Left ventricle myocardium inferior (tissue), 1 donor: Measurements from ENCODE around the gene KLHL5. TPM values are rescaled to one million over a fixed set of nuclear protein-coding genes. Genes with fewer than 3 reads are reported as not detected.
A peak's percentile ranks its signal among the peaks of the same experiment; 100 is the strongest.

Experiments used
- DNase-seq: peaks from one replicate; pipeline ENCODE4 v3.0.0-alpha.2; 2020
- H3K27ac ChIP-seq: fragments of 200-600 bp; replicated peaks from 2 replicates; pipeline ENCODE4 v1.8.0; 2021
- H3K27me3 ChIP-seq: fragments of 200-600 bp; 2 replicates; pipeline ENCODE4 v1.8.0; 2021; ENCODE audit warnings: low read depth
- H3K36me3 ChIP-seq: fragments of 200-600 bp; 2 replicates; pipeline ENCODE4 v1.8.0; 2021
- H3K4me1 ChIP-seq: fragments of 200-600 bp; 2 replicates; pipeline ENCODE4 v1.8.0; 2021
- H3K4me3 ChIP-seq: fragments of 200-600 bp; 2 replicates; pipeline ENCODE4 v1.8.0; 2021; ENCODE audit warnings: mild to moderate bottlenecking, moderate library complexity
- H3K9me3 ChIP-seq: fragments of 200-600 bp; replicated peaks from 2 replicates; pipeline ENCODE4 v1.8.0; 2021
- intact Hi-C: fragments of 100-400 bp; cut with micrococcal nuclease; formaldehyde crosslinking; loops from one replicate; pipeline ENCODE4 v1.11.0; 2022
- total RNA-seq: library from RNA; stranded (reverse); fragmentation: NEBNext Ultra II Directional; extraction: Animal tissue kit (Norgen Biotek cat#: 25700); gene quantifications from one replicate; pipeline ENCODE4 v1.2.1, GENCODE V29; 2021
- TF ChIP-seq, protein P1 (sequence below): fragments of 200-600 bp; IDR thresholded peaks from 2 replicates; pipeline ENCODE4 v1.8.0; 2021; ENCODE audit warnings: antibody characterized with exemption, mild to moderate bottlenecking, borderline replicate concordance
- donor health status: DM: no; HTN: yes; CAD: no; lungs with severe emphysema.

KLHL5 gene
- total RNA-seq, 1 donor from 2014 or later = 11.2 TPM

DNA sequence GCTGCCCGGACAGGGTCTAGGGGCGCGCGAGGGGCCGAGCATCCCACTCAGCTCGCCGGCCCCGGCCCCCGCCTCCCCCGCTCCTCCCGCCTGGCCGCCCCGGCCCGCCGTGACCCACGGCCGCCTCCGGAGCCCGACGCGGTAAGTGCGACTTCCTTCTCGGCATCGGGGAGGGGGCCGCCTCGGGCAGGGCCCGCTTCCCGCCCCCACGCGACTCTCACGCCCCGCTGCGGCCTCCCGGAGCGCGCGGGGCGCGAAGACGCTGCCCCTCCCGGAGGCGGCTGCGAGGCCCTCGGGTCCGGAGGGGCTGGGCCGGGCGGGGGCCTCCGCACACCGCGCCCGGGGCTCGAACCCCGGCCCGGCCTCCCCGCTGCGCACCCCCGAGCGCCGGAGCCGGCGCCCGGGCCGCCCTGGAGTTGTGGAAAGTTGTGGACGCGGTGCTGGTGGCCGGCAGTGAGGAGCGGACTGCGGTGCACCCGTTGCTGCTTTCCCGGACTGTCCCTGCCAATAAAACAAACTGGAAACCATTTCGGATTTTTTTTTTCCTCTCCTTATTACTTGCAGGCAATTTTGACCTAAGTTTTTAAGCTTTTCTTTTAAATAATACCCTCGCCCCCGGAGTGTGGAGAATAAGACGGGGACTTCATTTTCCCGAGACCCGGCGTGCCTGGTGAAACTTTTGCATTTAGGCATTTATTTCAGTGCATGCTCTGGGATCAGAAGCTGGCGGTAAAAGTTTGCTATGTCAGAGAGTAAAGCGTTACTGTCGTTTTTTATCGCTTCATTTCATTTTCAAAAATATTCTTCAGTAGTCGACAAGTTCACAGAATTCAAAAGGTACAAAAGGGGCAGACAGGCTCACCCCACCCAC, 16.8 kb upstream of the KLHL5 start:
- H3K27me3 ChIP-seq = no peaks in the 10 kb centered on the region
- peak; percentile 29 for DNase-seq
- H3K27ac ChIP-seq = peak overlapping the region; percentile 95
- intact Hi-C loops = no loop called here
- TF ChIP-seq, protein P1, sequence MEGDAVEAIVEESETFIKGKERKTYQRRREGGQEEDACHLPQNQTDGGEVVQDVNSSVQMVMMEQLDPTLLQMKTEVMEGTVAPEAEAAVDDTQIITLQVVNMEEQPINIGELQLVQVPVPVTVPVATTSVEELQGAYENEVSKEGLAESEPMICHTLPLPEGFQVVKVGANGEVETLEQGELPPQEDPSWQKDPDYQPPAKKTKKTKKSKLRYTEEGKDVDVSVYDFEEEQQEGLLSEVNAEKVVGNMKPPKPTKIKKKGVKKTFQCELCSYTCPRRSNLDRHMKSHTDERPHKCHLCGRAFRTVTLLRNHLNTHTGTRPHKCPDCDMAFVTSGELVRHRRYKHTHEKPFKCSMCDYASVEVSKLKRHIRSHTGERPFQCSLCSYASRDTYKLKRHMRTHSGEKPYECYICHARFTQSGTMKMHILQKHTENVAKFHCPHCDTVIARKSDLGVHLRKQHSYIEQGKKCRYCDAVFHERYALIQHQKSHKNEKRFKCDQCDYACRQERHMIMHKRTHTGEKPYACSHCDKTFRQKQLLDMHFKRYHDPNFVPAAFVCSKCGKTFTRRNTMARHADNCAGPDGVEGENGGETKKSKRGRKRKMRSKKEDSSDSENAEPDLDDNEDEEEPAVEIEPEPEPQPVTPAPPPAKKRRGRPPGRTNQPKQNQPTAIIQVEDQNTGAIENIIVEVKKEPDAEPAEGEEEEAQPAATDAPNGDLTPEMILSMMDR = no peak
- H3K9me3 ChIP-seq = no peaks in the 10 kb centered on the region
- peak overlapping the region; percentile 88 for H3K4me3 ChIP-seq
- H3K36me3 ChIP-seq = no peaks in the 10 kb centered on the region
- H3K4me1 ChIP-seq = peaks cover 65% of the 10 kb centered on the region

DNA sequence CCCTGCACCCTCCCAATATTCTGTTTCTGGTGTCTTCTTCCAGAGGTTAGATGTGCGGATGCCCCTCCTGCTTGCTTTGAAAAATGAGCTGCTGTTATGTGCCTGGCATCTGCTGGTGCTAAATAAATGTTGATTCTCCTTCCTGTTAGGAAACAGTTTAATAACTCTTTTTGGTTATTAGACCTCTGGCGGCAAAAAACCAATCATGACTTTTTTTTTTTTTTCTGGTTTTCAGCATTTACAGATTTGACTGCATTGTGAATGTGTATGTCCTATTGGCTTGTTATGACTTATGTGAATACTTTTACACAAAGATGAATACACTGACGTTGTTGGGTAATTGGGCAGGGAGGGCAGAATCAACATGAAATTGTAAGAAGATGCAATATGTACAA, 16.2 kb upstream of the KLHL5 start:
- Histone ChIP-seq H3K27me3 (no peaks in the 10 kb centered on the region), H3K27ac (peak overlapping the region; percentile 95), H3K4me3 (peak overlapping the region; percentile 88), H3K36me3 (no peaks in the 10 kb centered on the region), H3K9me3 (no peaks in the 10 kb centered on the region), H3K4me1 (peaks cover 70% of the 10 kb centered on the region)
- DNase-seq = no peak
- intact Hi-C loops = no loop called here
- TF ChIP-seq, protein P1 = no peak

DNA sequence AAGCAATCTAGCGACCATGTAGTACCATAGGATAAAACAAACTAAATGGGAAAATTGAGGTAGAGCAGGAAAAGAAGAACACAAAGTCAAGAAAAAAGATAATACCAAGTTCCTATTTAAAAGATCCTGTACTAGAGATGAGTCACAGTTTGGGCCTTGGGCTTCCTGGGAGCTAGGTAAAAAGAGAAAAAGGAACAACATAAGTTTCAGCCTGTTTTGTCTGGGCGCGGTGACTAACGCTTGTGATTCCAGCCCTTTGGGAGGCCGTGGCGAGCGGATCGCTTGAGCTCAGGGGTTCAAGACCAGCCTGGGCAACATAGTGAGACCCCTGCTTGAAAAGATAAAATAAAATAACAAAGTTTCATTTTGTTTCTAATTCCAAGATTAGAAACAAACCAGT, 15.8 kb upstream of the KLHL5 start:
- no peaks in the 10 kb centered on the region for H3K36me3 ChIP-seq
- TF ChIP-seq, protein P1 = no peak
- DNase-seq = no peak
- H3K4me3 ChIP-seq = peak overlapping the region; percentile 88
- H3K4me1 ChIP-seq = peaks cover 74% of the 10 kb centered on the region
- no peaks in the 10 kb centered on the region for H3K9me3 ChIP-seq
- H3K27ac ChIP-seq = peak overlapping the region; percentile 95
- no peaks in the 10 kb centered on the region for H3K27me3 ChIP-seq
- intact Hi-C loops = no loop called here

DNA sequence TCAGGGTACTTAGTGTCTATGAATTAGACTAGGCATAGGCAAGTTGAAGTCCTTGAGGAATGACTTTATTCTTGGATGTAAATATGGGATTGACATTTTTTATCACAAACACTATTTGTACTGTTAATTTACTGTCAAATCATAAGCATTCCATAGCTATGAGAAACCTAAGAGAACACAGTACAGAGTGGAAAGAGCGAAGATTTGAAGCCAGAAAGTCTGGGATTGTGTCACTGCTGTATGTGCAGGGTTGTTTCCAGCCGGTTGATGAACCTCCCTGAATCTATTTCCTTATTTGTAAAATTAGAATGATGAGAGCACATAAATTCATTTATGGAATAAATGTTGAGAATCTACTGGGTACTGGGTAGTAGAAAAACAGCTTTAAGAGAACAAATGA, 14.4 kb upstream of the KLHL5 start:
- no peaks in the 10 kb centered on the region for H3K36me3 ChIP-seq
- DNase-seq = no peak
- intact Hi-C loops = no loop called here
- peaks cover 71% of the 10 kb centered on the region for H3K4me1 ChIP-seq
- no peaks in the 10 kb centered on the region for H3K9me3 ChIP-seq
- H3K27ac ChIP-seq = peak overlapping the region; percentile 95
- H3K4me3 ChIP-seq = no peak overlapping the region
- TF ChIP-seq, protein P1 = no peak
- H3K27me3 ChIP-seq = no peaks in the 10 kb centered on the region

DNA sequence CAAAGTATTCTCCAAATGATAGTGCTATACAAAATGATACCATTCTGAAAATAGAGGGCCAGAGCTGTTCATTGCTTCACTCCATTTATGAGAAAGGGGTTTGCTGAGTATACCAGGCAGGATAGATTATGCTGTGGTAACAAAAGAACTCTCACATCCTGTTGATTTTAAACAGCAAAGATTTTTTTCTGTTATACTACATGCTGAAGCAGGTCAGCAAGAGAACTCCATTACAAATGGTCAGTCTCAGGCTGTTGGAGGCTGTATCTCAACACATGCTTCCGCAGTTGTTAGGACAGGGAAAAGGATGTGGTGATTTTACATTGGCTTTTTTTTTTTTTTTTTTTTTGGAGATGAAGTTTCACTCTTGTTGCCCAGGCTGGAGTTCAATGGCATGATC, 13.7 kb upstream of the KLHL5 start:
- Histone ChIP-seq H3K9me3 (no peaks in the 10 kb centered on the region), H3K27me3 (no peaks in the 10 kb centered on the region), H3K4me1 (peaks cover 65% of the 10 kb centered on the region), H3K36me3 (no peaks in the 10 kb centered on the region), H3K4me3 (no peak overlapping the region), H3K27ac (peak overlapping the region; percentile 95)
- DNase-seq = no peak
- intact Hi-C loops = no loop called here
- TF ChIP-seq, protein P1 = no peak
